Sigmoid colon (tissue), 4 donors: ENCODE measurements around the gene NME8.

ENCODE experiments used
- CTCF ChIP-seq, 4 experiments: fragments of 450-650 bp in 3 of 4; fragments of 200-600 bp in 1 of 4; IDR thresholded peaks; one replicate each; pipeline ENCODE4 v1.5.1; 2016 to 2019; ENCODE audit warnings: antibody characterized with exemption in 4 of 4, mild to moderate bottlenecking in 3 of 4, moderate library complexity in 2 of 4
- POLR2A ChIP-seq, 2 donors: fragments of 450-650 bp; IDR thresholded peaks; one replicate each; pipeline ENCODE4 v1.6.1; 2016; ENCODE audit warnings: antibody characterized with exemption in 2 of 2, mild to moderate bottlenecking in 2 of 2, moderate library complexity in 2 of 2
- POLR2AphosphoS5 ChIP-seq, 4 donors: sonication (generic); formaldehyde crosslinking; IDR thresholded peaks; one replicate each; pipeline ENCODE4 v1.6.1; 2017; ENCODE audit warnings: antibody characterized with exemption in 4 of 4

GRCh38 chr7:37815671-37816371 lies 32.6 kb upstream of the NME8 start:
- TF ChIP-seq CTCF (IDR thresholded peaks at IDR 0.05): no peak
- TF ChIP-seq POLR2A (IDR thresholded peaks at IDR 0.05): no peak
- TF ChIP-seq POLR2AphosphoS5 (IDR thresholded peaks at IDR 0.05): no peak
